ENCODE results near the gene PPP3R2.

The PPP3R2 gene

GRCh38 chr9:101578378-101578777, 16.4 kb downstream of the PPP3R2 start:
- H3K4me1 ChIP-seq (ENCODE audit: control extremely low read depth in 1 of 4, control insufficient read depth in 4 of 4, insufficient read depth in 4 of 4, low read length in 3 of 4) = no peaks in the 10 kb centered on the region
- WGBS (ENCODE audit: insufficient coverage) = 100% methylated on average over 3 of the region's 3 CpGs
- no peak overlapping the region for H3K27ac ChIP-seq (ENCODE audit: insufficient read depth in 1 of 2, low read depth in 1 of 2, low read length in 2 of 2, poor library complexity in 1 of 2, severe bottlenecking in 2 of 2)
- no peaks in the 10 kb centered on the region for H3K27me3 ChIP-seq (replicated peaks in 2 of 5; ENCODE audit: control insufficient read depth in 4 of 5, insufficient read depth in 5 of 5, low read length in 4 of 5)
- H3K36me3 ChIP-seq (ENCODE audit: control insufficient read depth in 4 of 4, insufficient read depth in 4 of 4, low read length in 3 of 4) = no peaks in the 10 kb centered on the region
- H3K9me3 ChIP-seq (ENCODE audit: control extremely low read depth in 1 of 5, control insufficient read depth in 4 of 5, insufficient read depth in 2 of 5, low read depth in 1 of 5, low read length in 4 of 5) = no peaks in the 10 kb centered on the region
- ChIA-PET CTCF (no interaction called here), POLR2A (no interaction called here)
- no peak for DNase-seq
- no peak overlapping the region for H3K4me3 ChIP-seq (ENCODE audit: control insufficient read depth in 1 of 7, extremely low read depth in 1 of 7, insufficient read depth in 4 of 7, low read depth in 2 of 7, low read length in 6 of 7)

DNA sequence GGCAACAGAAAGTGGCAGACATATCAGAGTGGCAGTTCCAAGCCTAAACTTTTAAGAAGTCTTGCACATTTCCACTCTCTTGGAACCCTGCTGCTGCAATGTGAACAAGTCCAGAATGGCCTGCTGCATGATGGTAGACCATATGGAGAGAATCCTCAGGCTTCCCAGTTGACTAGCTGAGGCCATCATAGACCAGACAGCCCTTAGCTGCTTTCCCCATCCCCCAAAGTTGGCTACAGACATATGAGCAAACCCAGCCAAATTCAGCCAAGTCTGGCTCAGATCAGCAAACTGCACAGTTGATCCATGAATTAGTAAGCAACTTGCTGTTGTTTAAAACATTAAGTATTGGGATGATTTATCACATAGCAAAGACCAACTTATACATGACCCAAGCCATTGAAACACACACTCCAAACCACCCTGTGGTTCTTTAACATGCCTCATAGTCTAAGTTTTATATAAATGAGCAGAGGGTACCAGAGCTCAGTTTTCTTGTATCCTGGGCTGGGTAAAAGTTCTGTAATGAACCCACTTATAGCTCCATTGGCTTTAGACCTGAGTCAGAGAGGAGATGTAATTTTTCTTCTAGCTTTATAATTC, 19.9 kb downstream of the PPP3R2 start:
- Histone ChIP-seq H3K4me1 (ENCODE audit: control extremely low read depth in 1 of 4, control insufficient read depth in 4 of 4, insufficient read depth in 4 of 4, low read length in 3 of 4) (no peaks in the 10 kb centered on the region), H3K36me3 (ENCODE audit: control insufficient read depth in 4 of 4, insufficient read depth in 4 of 4, low read length in 3 of 4) (peaks cover 0 to 2% (median under 1%) of the 10 kb centered on the region in 4 experiments), H3K4me3 (ENCODE audit: control insufficient read depth in 1 of 7, extremely low read depth in 1 of 7, insufficient read depth in 4 of 7, low read depth in 2 of 7, low read length in 6 of 7) (no peak overlapping the region), H3K27ac (ENCODE audit: insufficient read depth in 1 of 2, low read depth in 1 of 2, low read length in 2 of 2, poor library complexity in 1 of 2, severe bottlenecking in 2 of 2) (no peak overlapping the region), H3K27me3 (replicated peaks in 2 of 5; ENCODE audit: control insufficient read depth in 4 of 5, insufficient read depth in 5 of 5, low read length in 4 of 5) (no peaks in the 10 kb centered on the region), H3K9me3 (ENCODE audit: control extremely low read depth in 1 of 5, control insufficient read depth in 4 of 5, insufficient read depth in 2 of 5, low read depth in 1 of 5, low read length in 4 of 5) (no peaks in the 10 kb centered on the region)
- ChIA-PET CTCF (interaction anchor here (1.2 kb wide), 1 partner anchor 9 kb away, joined by 4 read pairs; no protein-coding TSS in a partner anchor), POLR2A (no interaction called here)
- DNase-seq = no peak

DNA sequence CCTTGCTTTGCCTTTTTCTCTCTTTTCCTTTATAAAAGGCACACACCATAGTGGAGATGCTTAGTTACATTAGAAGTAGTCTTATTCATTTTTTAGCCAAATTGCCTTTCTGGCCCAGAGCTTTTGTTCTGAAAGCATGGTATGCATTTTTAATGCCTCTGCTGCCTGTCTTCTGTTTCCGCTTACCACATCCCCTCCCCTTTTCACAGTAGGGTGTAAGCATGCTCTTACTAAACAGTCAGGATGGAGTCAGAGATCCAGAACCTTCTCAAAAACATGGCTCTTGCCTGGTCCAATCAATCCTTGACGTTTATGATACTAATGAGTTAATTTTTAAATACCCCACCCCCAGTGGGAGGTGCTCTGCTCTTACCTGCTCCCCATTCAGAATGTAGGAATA, 22.5 kb downstream of the PPP3R2 start:
- no peaks in the 10 kb centered on the region for H3K4me1 ChIP-seq (ENCODE audit: control extremely low read depth in 1 of 4, control insufficient read depth in 4 of 4, insufficient read depth in 4 of 4, low read length in 3 of 4)
- CTCF ChIA-PET = no interaction called here
- WGBS (ENCODE audit: insufficient coverage) = 100% methylated on average over 1 of the region's 2 CpGs

DNA sequence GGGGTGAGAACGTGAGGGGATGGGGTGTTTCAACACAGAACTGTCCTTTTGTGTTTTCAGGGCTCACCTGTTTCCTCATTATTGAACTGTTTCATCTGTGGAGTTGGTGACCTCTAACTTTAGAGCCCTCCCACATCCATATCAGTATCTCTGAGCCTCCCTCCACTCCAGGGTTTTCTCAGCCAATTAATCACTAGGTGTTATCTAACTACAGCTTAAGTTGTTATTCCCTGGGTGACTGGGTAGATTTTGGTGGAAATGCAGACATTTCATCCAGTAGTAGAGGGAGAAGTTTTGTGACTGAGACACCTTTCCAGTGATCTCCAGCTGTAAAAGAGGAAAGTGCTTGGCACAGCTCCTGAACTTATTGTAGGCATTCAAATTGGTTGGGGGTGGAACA, 23.7 kb downstream of the PPP3R2 start:
- Histone ChIP-seq H3K9me3 (ENCODE audit: control extremely low read depth in 1 of 5, control insufficient read depth in 4 of 5, insufficient read depth in 2 of 5, low read depth in 1 of 5, low read length in 4 of 5) (no peaks in the 10 kb centered on the region), H3K27me3 (replicated peaks in 2 of 5; ENCODE audit: control insufficient read depth in 4 of 5, insufficient read depth in 5 of 5, low read length in 4 of 5) (no peaks in the 10 kb centered on the region), H3K4me1 (ENCODE audit: control extremely low read depth in 1 of 4, control insufficient read depth in 4 of 4, insufficient read depth in 4 of 4, low read length in 3 of 4) (no peaks in the 10 kb centered on the region), H3K36me3 (ENCODE audit: control insufficient read depth in 4 of 4, insufficient read depth in 4 of 4, low read length in 3 of 4) (peaks cover 2 to 8% (median 5%) of the 10 kb centered on the region in 4 experiments), H3K27ac (ENCODE audit: insufficient read depth in 1 of 2, low read depth in 1 of 2, low read length in 2 of 2, poor library complexity in 1 of 2, severe bottlenecking in 2 of 2) (no peak overlapping the region), H3K4me3 (ENCODE audit: control insufficient read depth in 1 of 7, extremely low read depth in 1 of 7, insufficient read depth in 4 of 7, low read depth in 2 of 7, low read length in 6 of 7) (no peak overlapping the region)
- WGBS (ENCODE audit: insufficient coverage) = no CpG with 5 or more reads among the region's 1 CpG
- ChIA-PET CTCF (interaction anchor here (0.9 kb wide), 1 partner anchor 9 kb away, joined by 3 read pairs; no protein-coding TSS in a partner anchor), POLR2A (no interaction called here)
- DNase-seq = no peak

More for the DNA sequence above, 22.5 kb downstream of the PPP3R2 start:
- no peaks in the 10 kb centered on the region for H3K9me3 ChIP-seq (ENCODE audit: control extremely low read depth in 1 of 5, control insufficient read depth in 4 of 5, insufficient read depth in 2 of 5, low read depth in 1 of 5, low read length in 4 of 5)
- no peak for DNase-seq
- peaks cover 0 to 5% (median 3%) of the 10 kb centered on the region in 4 experiments for H3K36me3 ChIP-seq (ENCODE audit: control insufficient read depth in 4 of 4, insufficient read depth in 4 of 4, low read length in 3 of 4)
- no peak overlapping the region for H3K27ac ChIP-seq (ENCODE audit: insufficient read depth in 1 of 2, low read depth in 1 of 2, low read length in 2 of 2, poor library complexity in 1 of 2, severe bottlenecking in 2 of 2)
- no peak overlapping the region for H3K4me3 ChIP-seq (ENCODE audit: control insufficient read depth in 1 of 7, extremely low read depth in 1 of 7, insufficient read depth in 4 of 7, low read depth in 2 of 7, low read length in 6 of 7)
- POLR2A ChIA-PET = no interaction called here
- H3K27me3 ChIP-seq (replicated peaks in 2 of 5; ENCODE audit: control insufficient read depth in 4 of 5, insufficient read depth in 5 of 5, low read length in 4 of 5) = no peaks in the 10 kb centered on the region

DNA sequence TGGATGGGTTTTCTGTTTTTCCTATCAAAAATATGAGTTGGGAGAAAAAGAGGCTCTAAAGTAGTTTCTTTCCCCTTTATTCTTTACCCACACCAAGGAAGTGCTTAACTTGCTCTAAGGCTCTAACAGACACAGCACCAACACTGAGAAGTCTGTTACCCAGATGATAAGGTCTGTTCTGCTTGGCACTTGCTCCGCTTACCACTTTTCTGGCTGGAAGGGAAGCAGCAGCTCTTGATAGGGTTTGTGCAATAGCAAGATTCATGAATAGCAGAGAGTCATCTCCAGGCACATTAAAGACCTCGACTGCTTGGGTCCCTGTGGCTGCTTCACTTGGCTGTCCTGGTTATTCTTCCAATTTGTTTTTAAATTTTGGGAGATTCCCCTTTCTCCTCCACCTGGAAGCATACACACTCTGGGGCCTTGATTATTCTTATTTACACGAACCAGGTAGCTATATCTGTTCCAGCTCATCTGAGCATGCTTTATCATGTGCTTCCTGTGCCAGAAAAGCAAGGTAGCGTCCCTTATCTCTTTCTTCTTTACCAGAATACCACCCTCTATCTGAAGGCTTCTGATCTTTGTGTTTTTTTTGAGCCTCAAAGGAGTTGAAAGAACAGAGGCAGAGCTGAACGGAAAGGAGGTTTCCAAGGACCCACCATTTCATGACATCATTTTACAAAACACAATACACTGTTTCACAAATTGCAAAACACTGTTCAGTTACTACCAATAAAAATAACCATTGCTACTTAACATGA, 24.8 kb downstream of the PPP3R2 start:
- POLR2A ChIA-PET = no interaction called here
- CTCF ChIA-PET = no interaction called here
- Histone ChIP-seq H3K4me3 (ENCODE audit: control insufficient read depth in 1 of 7, extremely low read depth in 1 of 7, insufficient read depth in 4 of 7, low read depth in 2 of 7, low read length in 6 of 7) (no peak overlapping the region), H3K36me3 (ENCODE audit: control insufficient read depth in 4 of 4, insufficient read depth in 4 of 4, low read length in 3 of 4) (peaks cover 7 to 20% (median 11%) of the 10 kb centered on the region in 4 experiments), H3K27me3 (replicated peaks in 2 of 5; ENCODE audit: control insufficient read depth in 4 of 5, insufficient read depth in 5 of 5, low read length in 4 of 5) (no peaks in the 10 kb centered on the region), H3K27ac (ENCODE audit: insufficient read depth in 1 of 2, low read depth in 1 of 2, low read length in 2 of 2, poor library complexity in 1 of 2, severe bottlenecking in 2 of 2) (peak overlapping the region in 1 of 2 experiments; percentile 12), H3K4me1 (ENCODE audit: control extremely low read depth in 1 of 4, control insufficient read depth in 4 of 4, insufficient read depth in 4 of 4, low read length in 3 of 4) (no peaks in the 10 kb centered on the region), H3K9me3 (ENCODE audit: control extremely low read depth in 1 of 5, control insufficient read depth in 4 of 5, insufficient read depth in 2 of 5, low read depth in 1 of 5, low read length in 4 of 5) (no peaks in the 10 kb centered on the region)
- peak; percentile 54 to 86 (median 68) for DNase-seq
- WGBS (ENCODE audit: insufficient coverage) = 67% methylated on average over 4 of the region's 5 CpGs

DNA sequence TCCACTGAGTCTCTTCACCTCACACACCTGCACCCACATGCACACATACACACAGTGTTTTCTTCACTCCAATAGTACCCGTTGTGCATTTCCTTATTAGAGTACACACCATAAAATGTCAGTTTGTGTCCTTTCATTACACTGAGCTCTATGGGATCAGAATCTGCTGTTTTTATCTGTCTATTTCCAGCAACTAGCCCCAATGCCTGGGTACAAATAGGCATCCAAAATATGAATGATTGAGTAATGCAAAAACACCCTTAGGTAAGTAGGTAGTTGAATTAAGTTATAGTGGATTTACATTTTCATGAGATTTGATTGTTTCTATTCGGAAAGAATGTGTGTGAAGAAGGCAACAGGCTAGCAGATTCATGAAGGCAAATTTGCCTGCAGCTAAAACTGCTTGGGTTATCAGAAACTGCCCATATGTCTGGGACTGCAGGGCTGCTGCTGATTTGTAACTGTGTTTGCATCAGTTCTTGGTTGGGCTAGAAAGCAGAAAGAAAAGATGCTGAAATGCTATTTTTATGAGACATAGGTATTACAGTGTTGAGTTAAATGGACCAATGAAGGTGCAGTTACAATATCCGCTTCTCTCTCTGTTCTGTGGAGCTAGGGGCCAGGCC, 26.9 kb downstream of the PPP3R2 start:
- Histone ChIP-seq H3K4me3 (ENCODE audit: control insufficient read depth in 1 of 7, extremely low read depth in 1 of 7, insufficient read depth in 4 of 7, low read depth in 2 of 7, low read length in 6 of 7) (no peak overlapping the region), H3K27ac (ENCODE audit: insufficient read depth in 1 of 2, low read depth in 1 of 2, low read length in 2 of 2, poor library complexity in 1 of 2, severe bottlenecking in 2 of 2) (no peak overlapping the region), H3K27me3 (replicated peaks in 2 of 5; ENCODE audit: control insufficient read depth in 4 of 5, insufficient read depth in 5 of 5, low read length in 4 of 5) (no peaks in the 10 kb centered on the region), H3K4me1 (ENCODE audit: control extremely low read depth in 1 of 4, control insufficient read depth in 4 of 4, insufficient read depth in 4 of 4, low read length in 3 of 4) (no peaks in the 10 kb centered on the region), H3K36me3 (ENCODE audit: control insufficient read depth in 4 of 4, insufficient read depth in 4 of 4, low read length in 3 of 4) (peaks cover 14 to 31% (median 21%) of the 10 kb centered on the region in 4 experiments), H3K9me3 (ENCODE audit: control extremely low read depth in 1 of 5, control insufficient read depth in 4 of 5, insufficient read depth in 2 of 5, low read depth in 1 of 5, low read length in 4 of 5) (no peaks in the 10 kb centered on the region)
- 93% methylated on average over 3 of the region's 3 CpGs for WGBS (ENCODE audit: insufficient coverage)
- CTCF ChIA-PET = interaction anchor here (1.0 to 1.1 kb wide), 4 partner anchors 8 to 109 kb away, joined by 3 to 5 read pairs (median 3); no protein-coding TSS in a partner anchor
- DNase-seq = no peak
- POLR2A ChIA-PET = no interaction called here

Data from common myeloid progenitor, CD34-positive (primary cell).